Upper lobe of left lung (tissue), 6 donors: Measurements from ENCODE around the gene PDE4D. TPM values are rescaled to one million over a fixed set of nuclear protein-coding genes. Genes with fewer than 3 reads are reported as not detected.

Experiments used
- ATAC-seq, 2 donors: fragments of 200-7000 bp; cut with Tn5 transposase; one replicate each; pipeline ENCODE4 v1.9.1; 2022; ENCODE audit warnings: mild to moderate bottlenecking in 2 of 2, moderate library complexity in 2 of 2; ENCODE audit not compliant: low FRiP score in 2 of 2
- DNase-seq, 2 donors: peaks; one replicate each; pipeline ENCODE4 v3.0.0-alpha.2; 2019 to 2020
- H3K27ac ChIP-seq, 4 donors: fragments of 200-600 bp; sonication (generic); one replicate each; pipeline ENCODE4 v1.5.1; 2016 to 2019
- H3K27me3 ChIP-seq, 4 donors: fragments of 200-600 bp; sonication (generic); one replicate each; pipeline ENCODE4 v1.5.1; 2017 to 2019
- H3K36me3 ChIP-seq, 4 donors: fragments of 200-600 bp; sonication (generic); one replicate each; pipeline ENCODE4 v1.5.1; 2016 to 2019
- H3K4me1 ChIP-seq, 4 donors: fragments of 200-600 bp; sonication (generic); one replicate each; pipeline ENCODE4 v1.5.1; 2018 to 2019
- H3K4me3 ChIP-seq, 4 donors: fragments of 200-600 bp; sonication (generic); one replicate each; pipeline ENCODE4 v1.5.1; 2017 to 2019; ENCODE audit warnings: mild to moderate bottlenecking in 2 of 4, moderate library complexity in 1 of 4
- H3K9me3 ChIP-seq, 4 donors: fragments of 200-600 bp; sonication (generic); one replicate each; pipeline ENCODE4 v1.5.1; 2018 to 2019
- EP300 ChIP-seq, 4 donors: sonication (generic); formaldehyde crosslinking; IDR thresholded peaks; one replicate each; pipeline ENCODE4 v1.5.1; 2017; ENCODE audit warnings: antibody characterized with exemption in 4 of 4, control low read depth in 2 of 4
- POLR2A ChIP-seq, 4 donors: fragments of 450-650 bp; IDR thresholded peaks; one replicate each; pipeline ENCODE4 v1.5.1; 2016 to 2017; ENCODE audit warnings: antibody characterized with exemption in 4 of 4, mild to moderate bottlenecking in 2 of 4
- POLR2AphosphoS5 ChIP-seq, 2 donors: sonication (generic); formaldehyde crosslinking; IDR thresholded peaks; one replicate each; pipeline ENCODE4 v1.5.1; 2017; ENCODE audit warnings: antibody characterized with exemption in 2 of 2
- WGBS, 2 donors: methylation state at CpG; one replicate each; pipeline ENCODE4 v1.1.5; 2017 to 2018; 5-methylcytosine and 5-hydroxymethylcytosine counted together
- total RNA-seq, 6 donors: library from RNA; depleted of rRNA in 4 of 6; stranded (reverse); fragments of >200 nt in 4 of 6; gene quantifications; one replicate each; pipeline versions ENCODE4 v1.1.0 to v1.2.1, GENCODE V29; 2016 to 2021
- TF ChIP-seq, protein P1 (sequence below), 6 experiments: fragments of 450-650 bp in 4 of 6; fragments of 200-600 bp in 2 of 6; sonication (generic) in 2 of 6; IDR thresholded peaks; one replicate each; pipeline ENCODE4 v1.5.1; 2016 to 2019; ENCODE audit warnings: antibody characterized with exemption in 6 of 6
- donor health status: DM: no; HTN: no; CAD: no; lungs with moderate emphysema.
- donor health status: DM: no; HTN: yes; CAD: no; lungs with severe emphysema.

The PDE4D gene
- total RNA-seq, 6 donors from 2014 or later = 50.4 to 188 (median 84.0) TPM

DNA sequence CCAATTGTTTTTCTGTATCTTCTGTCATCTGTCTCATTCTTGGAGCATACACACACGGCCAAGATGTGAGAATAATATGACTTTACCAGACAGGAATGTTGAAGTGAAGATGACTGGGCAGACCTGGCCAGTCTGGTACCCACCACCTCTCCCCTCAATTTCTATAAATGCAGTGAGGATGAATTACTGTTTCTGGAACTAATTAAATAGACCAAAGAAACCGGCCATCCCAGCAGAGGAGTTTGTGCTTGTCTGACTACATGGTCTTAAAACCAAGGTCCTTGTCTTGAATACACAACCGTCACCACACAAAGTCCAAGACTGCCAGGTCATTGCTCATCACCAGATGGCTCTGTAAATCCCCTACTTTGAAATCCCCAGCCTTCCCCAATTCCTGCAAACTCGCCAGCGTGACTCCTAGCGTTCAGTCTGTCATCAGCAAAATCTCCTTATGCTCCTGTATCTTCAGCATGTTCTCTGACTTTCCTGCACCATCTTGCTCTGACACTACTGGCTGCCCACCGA is 147.2 kb downstream of the PDE4D start:
- 83 to 84% methylated on average over 7 of the region's 7 CpGs for WGBS, 2 donors
- Histone ChIP-seq H3K36me3 (no peaks in the 10 kb centered on the region), H3K4me1 (no peaks in the 10 kb centered on the region), H3K4me3 (no peak overlapping the region), H3K27me3 (no peaks in the 10 kb centered on the region), H3K27ac (no peak overlapping the region), H3K9me3 (no peaks in the 10 kb centered on the region)
- TF ChIP-seq, protein P1, sequence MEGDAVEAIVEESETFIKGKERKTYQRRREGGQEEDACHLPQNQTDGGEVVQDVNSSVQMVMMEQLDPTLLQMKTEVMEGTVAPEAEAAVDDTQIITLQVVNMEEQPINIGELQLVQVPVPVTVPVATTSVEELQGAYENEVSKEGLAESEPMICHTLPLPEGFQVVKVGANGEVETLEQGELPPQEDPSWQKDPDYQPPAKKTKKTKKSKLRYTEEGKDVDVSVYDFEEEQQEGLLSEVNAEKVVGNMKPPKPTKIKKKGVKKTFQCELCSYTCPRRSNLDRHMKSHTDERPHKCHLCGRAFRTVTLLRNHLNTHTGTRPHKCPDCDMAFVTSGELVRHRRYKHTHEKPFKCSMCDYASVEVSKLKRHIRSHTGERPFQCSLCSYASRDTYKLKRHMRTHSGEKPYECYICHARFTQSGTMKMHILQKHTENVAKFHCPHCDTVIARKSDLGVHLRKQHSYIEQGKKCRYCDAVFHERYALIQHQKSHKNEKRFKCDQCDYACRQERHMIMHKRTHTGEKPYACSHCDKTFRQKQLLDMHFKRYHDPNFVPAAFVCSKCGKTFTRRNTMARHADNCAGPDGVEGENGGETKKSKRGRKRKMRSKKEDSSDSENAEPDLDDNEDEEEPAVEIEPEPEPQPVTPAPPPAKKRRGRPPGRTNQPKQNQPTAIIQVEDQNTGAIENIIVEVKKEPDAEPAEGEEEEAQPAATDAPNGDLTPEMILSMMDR (IDR thresholded peaks at IDR 0.05) = no peak
- no peak for TF ChIP-seq EP300 (IDR thresholded peaks at IDR 0.05)
- TF ChIP-seq POLR2A (IDR thresholded peaks at IDR 0.05) = no peak
- TF ChIP-seq POLR2AphosphoS5 (IDR thresholded peaks at IDR 0.05) = no peak
- peak in 1 of 2 donors; percentile 8 for ATAC-seq
- no peak for DNase-seq

DNA sequence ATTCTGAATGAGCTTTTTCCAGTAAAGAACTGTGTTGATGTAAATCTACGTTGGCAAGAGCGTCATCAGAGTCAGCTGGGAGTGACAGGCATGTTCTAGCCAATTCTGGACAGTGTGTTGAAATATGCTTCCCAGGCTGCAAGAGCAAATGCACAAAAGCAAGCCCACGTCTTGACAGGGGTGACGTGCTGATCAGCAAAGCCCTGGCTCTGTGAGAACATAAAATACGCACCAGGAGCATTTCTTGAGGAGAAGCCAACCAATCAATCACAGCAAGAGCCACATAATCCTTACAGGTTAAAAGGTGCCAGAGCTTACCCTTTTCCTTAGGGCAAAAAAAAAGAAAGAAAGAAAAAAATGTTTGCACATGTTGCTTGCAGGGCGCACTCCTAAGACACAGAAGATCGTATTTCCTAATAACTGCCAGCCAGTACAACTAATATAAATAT is 148.1 kb downstream of the PDE4D start:
- DNase-seq (peak in 1 of 2 donors; percentile 38), ATAC-seq (peak; percentile 62 to 69)
- TF ChIP-seq EP300 (IDR thresholded peaks at IDR 0.05) (peak in 2 of 4 donors; percentile 2 to 80), POLR2A (IDR thresholded peaks at IDR 0.05) (no peak)
- H3K36me3 ChIP-seq = no peaks in the 10 kb centered on the region
- no peaks in the 10 kb centered on the region for H3K9me3 ChIP-seq
- H3K4me3 ChIP-seq = peak overlapping the region in 1 of 4 donors; percentile 23
- 58 to 62% methylated on average over 7 of the region's 7 CpGs for WGBS, 2 donors
- peak overlapping the region in 3 of 4 donors; percentile 39 to 44 (median 42) for H3K27ac ChIP-seq
- H3K27me3 ChIP-seq = no peaks in the 10 kb centered on the region
- no peaks in the 10 kb centered on the region for H3K4me1 ChIP-seq

DNA sequence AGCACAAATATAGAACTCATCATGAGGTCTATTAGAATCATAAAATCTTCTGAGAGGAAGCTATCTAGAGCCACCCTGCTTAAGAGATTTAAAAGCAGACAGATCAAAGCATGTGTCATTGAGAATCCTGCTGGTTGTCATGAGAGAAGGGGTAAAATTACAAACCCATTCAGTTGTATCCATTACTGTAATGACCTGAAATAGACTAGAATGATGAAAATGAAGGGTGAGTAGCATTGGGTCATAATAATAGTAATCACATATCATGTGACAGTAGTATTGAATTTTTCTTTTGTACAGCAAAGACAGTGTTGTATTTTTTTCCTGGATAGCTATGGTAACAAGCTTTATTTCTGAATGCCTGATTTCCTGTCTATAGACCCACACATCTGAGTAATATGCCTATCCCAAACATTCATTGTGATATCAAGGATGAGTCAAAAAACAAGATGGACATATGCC is 149.0 kb downstream of the PDE4D start:
- DNase-seq (no peak), ATAC-seq (peak in 1 of 2 donors; percentile 31)
- no peaks in the 10 kb centered on the region for H3K27me3 ChIP-seq
- no peaks in the 10 kb centered on the region for H3K9me3 ChIP-seq
- no peaks in the 10 kb centered on the region for H3K4me1 ChIP-seq
- H3K36me3 ChIP-seq = no peaks in the 10 kb centered on the region
- no peak overlapping the region for H3K27ac ChIP-seq
- no peak overlapping the region for H3K4me3 ChIP-seq
- TF ChIP-seq EP300 (IDR thresholded peaks at IDR 0.05) = no peak
- no peak for TF ChIP-seq POLR2A (IDR thresholded peaks at IDR 0.05)
- no peak for TF ChIP-seq POLR2AphosphoS5 (IDR thresholded peaks at IDR 0.05)
- TF ChIP-seq, protein P1 (IDR thresholded peaks at IDR 0.05) = no peak

DNA sequence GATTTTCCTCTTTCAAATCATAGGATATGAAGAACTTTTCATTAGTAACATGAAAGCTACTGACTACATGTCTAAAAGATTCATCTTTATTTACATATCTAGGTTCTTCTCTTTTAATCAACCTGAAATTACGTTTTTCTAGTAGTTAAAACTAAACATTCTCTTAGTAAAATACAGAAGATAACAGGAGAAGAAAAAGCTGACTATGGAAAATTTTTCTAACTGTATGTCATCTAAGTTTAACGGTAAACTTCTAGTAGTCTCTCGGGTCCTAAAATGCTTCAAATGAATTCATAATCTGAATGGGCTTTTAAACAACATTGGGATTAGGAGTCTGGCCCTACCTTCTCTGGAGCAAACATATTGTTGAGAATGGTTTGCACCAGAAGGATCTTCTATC is 151.9 kb downstream of the PDE4D start:
- ATAC-seq (no peak), DNase-seq (no peak)
- 90 to 96% methylated on average over 3 of the region's 3 CpGs for WGBS, 2 donors
- no peak overlapping the region for H3K27ac ChIP-seq
- no peaks in the 10 kb centered on the region for H3K9me3 ChIP-seq
- no peaks in the 10 kb centered on the region for H3K27me3 ChIP-seq
- H3K4me1 ChIP-seq = no peaks in the 10 kb centered on the region
- H3K36me3 ChIP-seq = no peaks in the 10 kb centered on the region
- no peak overlapping the region for H3K4me3 ChIP-seq
- TF ChIP-seq POLR2A (IDR thresholded peaks at IDR 0.05) (no peak), POLR2AphosphoS5 (IDR thresholded peaks at IDR 0.05) (no peak), EP300 (IDR thresholded peaks at IDR 0.05) (no peak)
- TF ChIP-seq, protein P1 (IDR thresholded peaks at IDR 0.05) = no peak

DNA sequence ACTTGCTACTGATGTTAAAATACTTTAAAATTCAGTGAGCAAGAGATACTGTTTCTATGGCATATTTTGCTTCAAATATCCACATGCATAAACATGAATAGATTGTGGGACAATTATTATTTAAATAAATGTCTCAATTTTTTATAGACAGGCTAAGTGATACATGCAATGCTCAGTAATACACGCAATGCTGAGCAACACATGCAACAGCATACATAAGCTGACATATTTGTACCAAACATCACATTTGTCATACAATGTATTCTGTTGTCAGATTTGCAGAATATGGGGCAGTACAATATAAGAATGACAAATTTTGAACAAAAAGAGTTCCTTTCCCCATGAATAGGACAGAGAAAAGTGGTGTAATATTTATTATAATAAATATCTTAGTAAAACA is 155.5 kb downstream of the PDE4D start:
- no peaks in the 10 kb centered on the region for H3K36me3 ChIP-seq
- WGBS, 2 donors = 90 to 96% methylated on average over 1 of the region's 1 CpG
- no peak overlapping the region for H3K27ac ChIP-seq
- no peak overlapping the region for H3K4me3 ChIP-seq
- DNase-seq (no peak), ATAC-seq (no peak)
- TF ChIP-seq, protein P1 (IDR thresholded peaks at IDR 0.05) = no peak
- TF ChIP-seq EP300 (IDR thresholded peaks at IDR 0.05) (no peak), POLR2AphosphoS5 (IDR thresholded peaks at IDR 0.05) (no peak), POLR2A (IDR thresholded peaks at IDR 0.05) (no peak)
- H3K27me3 ChIP-seq = no peaks in the 10 kb centered on the region
- H3K9me3 ChIP-seq = no peaks in the 10 kb centered on the region
- H3K4me1 ChIP-seq = no peaks in the 10 kb centered on the region
